GM13976 (cell line): ENCODE data around the gene ZNF335.
"Not testable (repeated sequence)": the region's sequence is repeated elsewhere in the genome, so short reads cannot be mapped to it uniquely, and the experiment has no call there.

Experiments used
- DNase-seq: peaks from one replicate; pipeline ENCODE4 v3.0.0; 2012; ENCODE audit warnings: low spot score
- in situ Hi-C: fragments of 300-500 bp; cut with MboI; formaldehyde crosslinking; loops from one replicate; pipeline ENCODE4 v1.12.0; 2022; ENCODE audit warnings: low sequenced_read_pairs, mixed read lengths, inconsistent platforms; ENCODE audit not compliant: unreplicated experiment
- TF ChIP-seq, protein P1 (sequence below): IDR thresholded peaks from 2 replicates; pipeline ENCODE4 v1.5.1; 2012; ENCODE audit warnings: borderline replicate concordance, mild to moderate bottlenecking; ENCODE audit not compliant: insufficient read depth; ENCODE audit errors: extremely low read depth, missing control alignments, control extremely low read depth

ZNF335 gene

GRCh38 chr20:45962031-45962755 is 9.8 kb downstream of the ZNF335 start:
- in situ Hi-C loops, result no loop called here
- DNase-seq, result no peak
- TF ChIP-seq, protein P1, sequence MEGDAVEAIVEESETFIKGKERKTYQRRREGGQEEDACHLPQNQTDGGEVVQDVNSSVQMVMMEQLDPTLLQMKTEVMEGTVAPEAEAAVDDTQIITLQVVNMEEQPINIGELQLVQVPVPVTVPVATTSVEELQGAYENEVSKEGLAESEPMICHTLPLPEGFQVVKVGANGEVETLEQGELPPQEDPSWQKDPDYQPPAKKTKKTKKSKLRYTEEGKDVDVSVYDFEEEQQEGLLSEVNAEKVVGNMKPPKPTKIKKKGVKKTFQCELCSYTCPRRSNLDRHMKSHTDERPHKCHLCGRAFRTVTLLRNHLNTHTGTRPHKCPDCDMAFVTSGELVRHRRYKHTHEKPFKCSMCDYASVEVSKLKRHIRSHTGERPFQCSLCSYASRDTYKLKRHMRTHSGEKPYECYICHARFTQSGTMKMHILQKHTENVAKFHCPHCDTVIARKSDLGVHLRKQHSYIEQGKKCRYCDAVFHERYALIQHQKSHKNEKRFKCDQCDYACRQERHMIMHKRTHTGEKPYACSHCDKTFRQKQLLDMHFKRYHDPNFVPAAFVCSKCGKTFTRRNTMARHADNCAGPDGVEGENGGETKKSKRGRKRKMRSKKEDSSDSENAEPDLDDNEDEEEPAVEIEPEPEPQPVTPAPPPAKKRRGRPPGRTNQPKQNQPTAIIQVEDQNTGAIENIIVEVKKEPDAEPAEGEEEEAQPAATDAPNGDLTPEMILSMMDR, result no peak

DNA sequence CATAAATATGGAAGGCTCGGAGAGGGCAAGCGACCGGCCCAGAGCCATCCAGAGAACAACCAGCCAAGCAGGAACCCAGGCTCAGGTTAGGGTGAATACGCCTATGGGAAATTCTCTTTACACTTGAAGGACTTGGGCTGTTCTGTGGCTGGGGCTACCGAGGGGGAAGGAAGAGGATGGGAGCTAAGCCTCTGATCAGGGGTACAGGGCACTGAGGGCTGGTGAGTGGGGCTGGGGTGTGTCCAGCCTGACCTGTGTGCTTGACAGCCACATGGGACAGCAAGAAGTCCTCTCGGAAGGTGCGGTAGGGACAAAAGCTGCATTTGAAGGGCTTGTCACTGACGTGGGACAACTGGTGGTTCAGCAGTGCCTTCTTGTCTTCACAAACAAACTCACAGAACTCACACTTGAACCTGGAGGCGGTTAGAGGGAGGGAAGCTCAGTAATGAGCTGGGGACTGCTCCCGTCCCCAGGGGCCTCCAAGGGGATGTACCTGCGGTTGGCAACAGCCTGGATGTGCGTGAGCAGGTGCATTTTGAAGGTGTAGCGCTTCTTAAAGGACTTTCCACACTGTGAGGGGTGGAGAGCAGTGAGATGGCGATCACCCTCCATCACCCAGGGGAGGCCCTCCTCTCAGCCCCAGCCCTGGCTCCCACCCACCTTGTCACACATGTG is 11.9 kb downstream of the ZNF335 start:
- DNase-seq, result peak; percentile 60
- TF ChIP-seq, protein P1, result no peak
- in situ Hi-C loops, result no loop called here

DNA sequence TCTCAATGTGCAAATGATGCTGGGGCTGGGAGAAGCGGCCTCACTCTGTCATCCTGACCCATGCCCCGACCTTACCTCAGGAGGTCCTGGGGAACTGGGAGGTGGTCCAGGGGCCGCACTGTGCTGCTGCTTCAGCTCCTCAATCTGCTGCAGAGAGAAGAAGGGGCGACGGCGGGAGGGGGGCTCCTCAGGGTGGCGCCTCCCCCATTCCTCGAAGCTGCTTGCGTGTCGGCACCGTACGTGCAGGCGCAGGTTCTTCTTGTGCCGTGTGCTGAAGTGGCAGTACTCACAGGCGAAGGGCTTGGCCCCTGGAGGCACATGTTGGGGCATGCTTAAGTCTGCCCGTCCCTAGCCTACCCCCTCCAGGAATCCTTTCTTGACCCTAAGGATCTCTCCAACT is 12.9 kb downstream of the ZNF335 start:
- TF ChIP-seq, protein P1, result no peak
- in situ Hi-C loops, result no loop called here
- no peak for DNase-seq

DNA sequence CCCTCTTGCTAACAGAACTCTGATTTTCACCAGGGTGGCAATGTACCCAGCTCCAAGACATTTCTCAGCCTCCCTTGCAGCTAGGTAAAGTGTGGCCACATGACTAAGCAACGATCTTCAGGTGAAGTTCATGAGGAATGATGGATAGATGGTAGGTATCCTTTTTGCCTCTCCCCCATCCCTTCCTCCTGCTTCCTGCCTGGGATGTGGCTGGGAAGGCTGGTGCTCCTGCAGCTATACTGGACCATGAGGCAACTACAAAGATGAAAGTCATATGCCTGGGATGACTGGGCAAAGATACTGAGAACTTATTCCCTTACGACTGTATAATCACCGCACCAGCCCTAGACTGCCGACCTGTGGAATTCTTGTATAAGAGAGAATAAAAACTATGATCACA is 13.4 kb downstream of the ZNF335 start:
- TF ChIP-seq, protein P1, result no peak
- in situ Hi-C loops, result no loop called here
- DNase-seq, result no peak

- TF ChIP-seq, protein P1, result no peak
- DNase-seq, result no peak
- in situ Hi-C loops, result no loop called here
Measured at GRCh38 chr20:45957021-45957941, 14.7 kb downstream of the ZNF335 start.

DNA sequence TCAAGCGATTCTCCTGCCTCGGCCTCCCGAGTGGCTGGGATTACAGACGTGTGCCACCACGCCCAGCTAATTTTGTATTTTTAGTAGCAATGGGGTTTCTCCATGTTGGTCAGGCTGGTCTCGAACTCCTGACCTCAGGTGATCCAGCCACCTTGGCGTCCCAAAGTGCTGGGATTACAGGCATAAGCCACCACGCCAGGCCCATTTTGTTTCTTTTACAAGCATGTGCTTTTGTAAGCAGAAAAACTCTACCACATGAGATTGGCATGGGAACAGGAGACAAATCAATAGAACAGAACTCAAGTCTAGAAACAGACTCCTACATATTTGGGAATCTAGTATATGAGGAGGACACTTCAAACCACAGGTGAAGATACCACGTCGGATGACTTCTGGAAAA is 15.7 kb downstream of the ZNF335 start:
- in situ Hi-C loops, DNase-seq: not testable (repeated sequence)
